HepG2 (cell line): ENCODE results near the gene SLC1A2.

Experiments used
- ESRRA ChIP-seq: sonication (generic); formaldehyde crosslinking; IDR thresholded peaks from 2 replicates; pipeline ENCODE4 v1.5.1; 2020; ENCODE audit warnings: mild to moderate bottlenecking, low read depth, missing genetic modification reagents
- MXD3 ChIP-seq: IDR thresholded peaks from 2 replicates; pipeline ENCODE4 v1.6.1; 2016; ENCODE audit warnings: mild to moderate bottlenecking, missing biosample characterization, missing genetic modification reagents
- POLR2A ChIP-seq, 2 experiments: IDR thresholded peaks; 2 replicates each; pipeline ENCODE4 v1.6.1; 2011; ENCODE audit warnings: low read depth in 2 of 2, low read length in 2 of 2, mild to moderate bottlenecking in 1 of 2, moderate library complexity in 1 of 2; ENCODE audit not compliant: insufficient read depth in 1 of 2

DNA sequence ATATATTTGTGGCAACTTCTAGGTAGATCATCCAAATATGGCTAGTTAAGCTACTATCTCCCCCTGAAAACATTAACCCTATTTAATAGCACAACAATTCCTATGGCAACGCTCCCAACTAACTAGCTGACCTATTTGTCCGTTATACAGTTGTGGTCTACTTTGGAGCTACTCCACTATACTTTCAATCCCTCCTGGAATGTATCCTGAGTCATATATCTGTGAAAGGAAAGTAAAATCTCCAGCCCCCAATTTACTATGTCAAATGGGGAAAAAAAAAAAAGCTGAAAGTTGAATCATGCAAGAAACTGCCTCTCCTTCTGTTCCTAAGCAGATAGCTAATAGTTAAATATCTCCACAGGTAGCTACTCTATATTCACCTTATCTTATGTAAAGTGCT is 151.9 kb downstream of the SLC1A2 start:
- TF ChIP-seq POLR2A (IDR thresholded peaks at IDR 0.05; ENCODE audit: insufficient read depth in 1 of 2, low read depth in 2 of 2, low read length in 2 of 2): no peak
- no peak for TF ChIP-seq ESRRA (CRISPR knock-in tag)
- no peak for TF ChIP-seq MXD3 (CRISPR knock-in tag)
